A549 (cell line): Measurements from ENCODE around the gene ABCB8. TPM values are rescaled to one million over a fixed set of nuclear protein-coding genes. Genes with fewer than 3 reads are reported as not detected.
"Not testable (repeated sequence)": the region's sequence is repeated elsewhere in the genome, so short reads cannot be mapped to it uniquely, and the experiment has no call there.

Experiments used
- ATAC-seq, 2 experiments: fragments of 200-7000 bp in 1 of 2; fragments of >200 bp in 1 of 2; cut with Nextera tagmentation in 1 of 2; cut with Tn5 transposase in 1 of 2; 3 replicates each; pipeline versions ENCODE4 v1.8.0 to v1.9.1; 2018 to 2020; ENCODE audit warnings: mild to moderate bottlenecking in 1 of 2, moderate library complexity in 1 of 2
- CTCF ChIA-PET: fragments of 300-600 bp; sonication (Branson Sonifier 250); formaldehyde crosslinking; extraction: SDS; loops from one replicate; lab custom pipeline; 2021; ENCODE audit warnings: antibody characterized with exemption, inconsistent platforms; lab: Yijun Ruan, JAX
- POLR2A ChIA-PET: fragments of 350-600 bp; formaldehyde crosslinking; extraction: SDS; loops from one replicate; lab custom pipeline; 2021; ENCODE audit warnings: antibody characterized with exemption, inconsistent platforms; lab: Yijun Ruan, JAX
- DNase-seq, 2 experiments: peaks; one replicate each; pipeline versions ENCODE4 v3.0.0 to v3.0.0-alpha.2; 2011 to 2016; ENCODE audit warnings: low read depth in 1 of 2, low spot score in 1 of 2
- FAIRE-seq: peaks from 2 replicates; lab custom pipeline; 2011; peaks lifted over from hg19 to GRCh38; lab: Jason Lieb, UNC
- H3K27ac ChIP-seq, 2 experiments: fragments of >200 bp; sonication (Bioruptor Twin); formaldehyde crosslinking; 3 replicates each; pipeline ENCODE4 v1.5.1; 2016 to 2017
- H3K4me1 ChIP-seq: fragments of >200 bp; sonication (Bioruptor Twin); formaldehyde crosslinking; 3 replicates; pipeline ENCODE4 v1.6.1; 2016
- H3K4me2 ChIP-seq: fragments of >200 bp; sonication (Bioruptor Twin); formaldehyde crosslinking; 3 replicates; pipeline ENCODE4 v1.6.1; 2016
- H3K4me3 ChIP-seq: fragments of >200 bp; sonication (Bioruptor Twin); formaldehyde crosslinking; 3 replicates; pipeline ENCODE4 v1.5.1; 2016
- H3K9me3 ChIP-seq: fragments of >200 bp; sonication (Bioruptor Twin); formaldehyde crosslinking; 3 replicates; pipeline ENCODE4 v1.6.1; 2016
- BHLHE40 ChIP-seq: IDR thresholded peaks from 2 replicates; pipeline ENCODE4 v1.6.1; 2012; ENCODE audit warnings: low read depth, low read length, inconsistent platforms
- EHMT2 ChIP-seq: fragments of 200-600 bp; sonication (generic); IDR thresholded peaks from 2 replicates; pipeline ENCODE4 v1.6.1; 2016; ENCODE audit warnings: antibody characterized with exemption, low read depth, mild to moderate bottlenecking, moderate library complexity
- FOSB ChIP-seq: fragments of 250-450 bp; sonication (Bioruptor Pico); IDR thresholded peaks from 2 replicates; pipeline ENCODE4 v1.5.0; 2020; ENCODE audit warnings: mild to moderate bottlenecking, moderate library complexity
- FOSL2 ChIP-seq, 2 experiments: fragments of 450-650 bp in 1 of 2; fragments of >200 bp in 1 of 2; sonication (Bioruptor Twin) in 1 of 2; formaldehyde crosslinking; IDR thresholded peaks; 2 replicates each; pipeline versions ENCODE4 v1.5.0 to v1.6.1; 2016 to 2020; ENCODE audit warnings: mild to moderate bottlenecking in 1 of 2, moderate library complexity in 1 of 2
- HEYL ChIP-seq: fragments of 250-450 bp; sonication (Bioruptor Pico); IDR thresholded peaks from 2 replicates; pipeline ENCODE4 v1.8.0; 2021; ENCODE audit warnings: mild to moderate bottlenecking, moderate library complexity
- HOXB13 ChIP-seq: fragments of 250-450 bp; sonication (Bioruptor Pico); IDR thresholded peaks from 2 replicates; pipeline ENCODE4 v1.5.0; 2020; ENCODE audit warnings: low read depth, mild to moderate bottlenecking, moderate library complexity
- HOXB5 ChIP-seq: fragments of 250-450 bp; sonication (Bioruptor Pico); IDR thresholded peaks from 2 replicates; pipeline ENCODE4 v1.5.0; 2020; ENCODE audit warnings: mild to moderate bottlenecking, moderate library complexity
- JUNB ChIP-seq: fragments of >200 bp; sonication (Bioruptor Twin); formaldehyde crosslinking; IDR thresholded peaks from 2 replicates; pipeline ENCODE4 v1.6.1; 2016
- KDM5A ChIP-seq: fragments of 200-600 bp; sonication (generic); IDR thresholded peaks from 2 replicates; pipeline ENCODE4 v1.6.1; 2016; ENCODE audit warnings: antibody characterized with exemption, mild to moderate bottlenecking
- MYC ChIP-seq: IDR thresholded peaks from 2 replicates; pipeline ENCODE4 v1.6.1; 2012; ENCODE audit warnings: mild to moderate bottlenecking, inconsistent platforms, low read length, improper control_type of control experiment, borderline replicate concordance
- PHF8 ChIP-seq: fragments of 200-600 bp; sonication (generic); IDR thresholded peaks from 2 replicates; pipeline ENCODE4 v1.6.1; 2016; ENCODE audit warnings: low read depth, mild to moderate bottlenecking, antibody characterized with exemption, moderate library complexity, borderline replicate concordance
- RAD21 ChIP-seq, 2 experiments: fragments of >200 bp in 1 of 2; sonication (Bioruptor Twin) in 1 of 2; formaldehyde crosslinking in 1 of 2; IDR thresholded peaks in 1 of 2; conservative IDR thresholded peaks in 1 of 2; 2 replicates in 1 of 2; 3 replicates in 1 of 2; pipeline ENCODE4 v1.6.1; 2012 to 2018; ENCODE audit warnings: inconsistent platforms in 1 of 2
- RNF2 ChIP-seq: fragments of 200-600 bp; sonication (generic); IDR thresholded peaks from 2 replicates; pipeline ENCODE4 v1.6.1; 2016; ENCODE audit warnings: low read depth, mild to moderate bottlenecking, antibody characterized with exemption, moderate library complexity, borderline replicate concordance
- SMC3 ChIP-seq: fragments of >200 bp; sonication (Bioruptor Twin); formaldehyde crosslinking; IDR thresholded peaks from 3 replicates; pipeline ENCODE4 v1.6.1; 2018; ENCODE audit warnings: inconsistent platforms
- SREBF2 ChIP-seq: fragments of 450-650 bp; IDR thresholded peaks from 2 replicates; pipeline ENCODE4 v1.6.1; 2014; ENCODE audit warnings: mild to moderate bottlenecking, moderate library complexity
- WGBS: methylation state at CpG from one replicate; pipeline ENCODE4 v1.1.6; 2017; ENCODE audit errors: missing lambda C conversion rate; 5-methylcytosine and 5-hydroxymethylcytosine counted together
- polyA plus RNA-seq, 4 experiments: library from polyadenylated mRNA; depleted of rRNA in 3 of 4; stranded (reverse); fragments of >200 nt; fragmentation: RNase III in 1 of 4; extraction: RNeasy Plus Mini Kit Qiagen cat#74134 plus additional on column Dnase treatment in 1 of 4; gene quantifications; 2 replicates in 3 of 4; 3 replicates in 1 of 4; pipeline ENCODE4 v1.2.3, GENCODE V29; 2011 to 2017
- TF ChIP-seq, protein P1 (sequence below): fragments of >200 bp; sonication (Bioruptor Twin); formaldehyde crosslinking; IDR thresholded peaks from 3 replicates; pipeline ENCODE4 v1.5.1; 2016
- TF ChIP-seq, protein P2 (sequence below): fragments of 200-600 bp; sonication (generic); IDR thresholded peaks from 2 replicates; pipeline ENCODE4 v1.6.1; 2016; ENCODE audit warnings: antibody characterized with exemption, mild to moderate bottlenecking, moderate library complexity

ABCB8 gene
- polyA plus RNA-seq, 2 of the 4 experiments (the other 2 are of a cell fraction): 19.6 to 41.1 TPM

DNA sequence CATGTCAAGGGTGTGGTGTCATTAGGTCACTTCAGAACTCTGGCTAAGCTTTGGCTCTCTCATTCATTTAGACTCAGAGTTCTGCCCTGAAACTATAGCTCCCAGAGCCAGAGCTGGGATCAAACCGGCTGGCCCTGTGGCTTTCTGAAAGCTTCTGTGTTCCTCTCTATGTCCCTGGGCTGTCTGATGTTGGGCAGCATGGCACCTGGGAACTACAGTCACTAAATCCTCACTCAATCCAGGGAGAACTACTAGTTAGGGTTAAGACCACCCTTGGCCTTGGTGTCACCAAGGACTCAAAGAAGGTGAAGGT is 17.2 kb upstream of the ABCB8 start:
- FAIRE-seq: no peak
- CTCF ChIA-PET: interaction anchor here (0.7 to 4.6 kb wide), 11 partner anchors 8 to 113 kb away, joined by 3 to 36 read pairs (median 4); no protein-coding TSS in a partner anchor

DNA sequence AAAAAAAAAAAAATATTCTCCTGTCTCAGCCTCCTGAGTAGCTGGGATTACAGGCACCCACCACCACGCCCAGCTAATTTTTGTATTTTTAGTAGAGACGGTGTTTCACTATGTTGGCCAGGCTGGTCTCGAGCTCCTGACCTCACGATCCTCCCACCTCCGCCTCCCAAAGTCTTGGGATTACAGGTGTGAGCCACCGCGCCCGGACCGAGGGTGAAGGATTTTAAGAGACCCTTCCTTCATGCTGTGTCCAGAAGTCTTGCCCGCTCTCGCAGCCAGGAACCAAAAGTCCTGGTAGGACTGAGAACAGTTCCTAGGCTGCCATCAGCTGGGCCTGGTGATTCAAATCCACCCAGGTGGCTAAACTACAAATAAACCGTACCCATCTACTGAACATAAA is 16.6 kb upstream of the ABCB8 start:
- H3K4me1 ChIP-seq: peaks cover 23% of the 10 kb centered on the region; the same call in 1 of the 3 replicates
- H3K9me3 ChIP-seq, H3K4me3 ChIP-seq, H3K27ac ChIP-seq, DNase-seq, H3K4me2 ChIP-seq, ATAC-seq, FAIRE-seq, POLR2A ChIA-PET: not testable (repeated sequence)
- 89% methylated on average over 12 of the region's 12 CpGs for WGBS
- CTCF ChIA-PET: interaction anchor here (0.7 to 4.6 kb wide), 12 partner anchors 9 to 112 kb away, joined by 3 to 36 read pairs (median 4); no protein-coding TSS in a partner anchor

More for the DNA sequence above, 17.2 kb upstream of the ABCB8 start:
- POLR2A ChIA-PET: no interaction called here
- WGBS: 67% methylated on average over 1 of the region's 1 CpG
- H3K4me2 ChIP-seq: no peak overlapping the region
- no peaks in the 10 kb centered on the region for H3K9me3 ChIP-seq
- ATAC-seq: no peak
- H3K4me1 ChIP-seq: peaks cover 23% of the 10 kb centered on the region; the same call in 1 of the 3 replicates
- peak overlapping the region in 1 of 2 experiments; percentile 15; a peak in 2 of 6 replicates for H3K27ac ChIP-seq
- TF ChIP-seq SREBF2 (no peak), FOSL2 (IDR thresholded peaks at IDR 0.05) (no peak), FOSL2 (CRISPR knock-in tag; IDR thresholded peaks at IDR 0.05) (no peak), PHF8 (no peak), MYC (no peak), JUNB (no peak), RNF2 (no peak), HOXB13 (CRISPR knock-in tag) (no peak), HEYL (CRISPR knock-in tag) (no peak), KDM5A (no peak)
- TF ChIP-seq, protein P1, sequence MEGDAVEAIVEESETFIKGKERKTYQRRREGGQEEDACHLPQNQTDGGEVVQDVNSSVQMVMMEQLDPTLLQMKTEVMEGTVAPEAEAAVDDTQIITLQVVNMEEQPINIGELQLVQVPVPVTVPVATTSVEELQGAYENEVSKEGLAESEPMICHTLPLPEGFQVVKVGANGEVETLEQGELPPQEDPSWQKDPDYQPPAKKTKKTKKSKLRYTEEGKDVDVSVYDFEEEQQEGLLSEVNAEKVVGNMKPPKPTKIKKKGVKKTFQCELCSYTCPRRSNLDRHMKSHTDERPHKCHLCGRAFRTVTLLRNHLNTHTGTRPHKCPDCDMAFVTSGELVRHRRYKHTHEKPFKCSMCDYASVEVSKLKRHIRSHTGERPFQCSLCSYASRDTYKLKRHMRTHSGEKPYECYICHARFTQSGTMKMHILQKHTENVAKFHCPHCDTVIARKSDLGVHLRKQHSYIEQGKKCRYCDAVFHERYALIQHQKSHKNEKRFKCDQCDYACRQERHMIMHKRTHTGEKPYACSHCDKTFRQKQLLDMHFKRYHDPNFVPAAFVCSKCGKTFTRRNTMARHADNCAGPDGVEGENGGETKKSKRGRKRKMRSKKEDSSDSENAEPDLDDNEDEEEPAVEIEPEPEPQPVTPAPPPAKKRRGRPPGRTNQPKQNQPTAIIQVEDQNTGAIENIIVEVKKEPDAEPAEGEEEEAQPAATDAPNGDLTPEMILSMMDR: no peak
- TF ChIP-seq, all 56 proteins: peak for 0
- H3K4me3 ChIP-seq: no peak overlapping the region
- DNase-seq: no peak

DNA sequence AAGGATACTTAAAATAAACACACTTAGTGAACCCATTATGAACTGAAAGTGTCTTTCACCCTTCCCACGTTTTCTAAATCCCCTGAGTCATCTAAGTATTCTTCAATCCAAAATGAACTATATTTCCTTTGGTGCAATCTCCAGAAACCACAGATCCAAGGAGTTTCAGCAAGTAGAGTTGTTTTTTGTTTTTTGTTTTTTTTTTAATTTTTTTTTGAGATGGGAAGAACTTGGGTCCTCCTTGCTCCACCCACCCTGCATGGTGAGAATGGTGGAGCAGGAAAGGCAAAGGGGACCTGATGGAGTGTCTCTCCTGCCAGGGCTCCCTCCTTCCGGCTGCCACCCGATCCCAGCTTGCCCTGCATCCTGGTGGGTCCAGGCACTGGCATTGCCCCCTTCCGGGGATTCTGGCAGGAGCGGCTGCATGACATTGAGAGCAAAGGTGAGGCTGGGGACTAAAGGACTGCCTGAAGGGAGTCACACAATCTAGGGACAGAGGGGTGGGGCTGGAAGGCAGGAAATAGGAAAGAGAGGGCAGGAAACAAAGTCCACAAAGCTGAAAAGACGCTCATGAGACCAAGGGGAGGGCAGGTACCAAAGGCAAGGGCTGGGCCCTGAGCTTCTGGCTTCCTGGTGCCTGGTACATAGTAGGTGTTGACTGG is 16.1 kb upstream of the ABCB8 start:
- Histone ChIP-seq H3K4me1 (peaks cover 23% of the 10 kb centered on the region; the same call in 1 of the 3 replicates), H3K9me3 (no peaks in the 10 kb centered on the region), H3K27ac (no peak overlapping the region), H3K4me3 (no peak overlapping the region), H3K4me2 (peak overlapping the region; percentile 23; the same call in 1 of the 3 replicates)
- TF ChIP-seq HOXB13 (CRISPR knock-in tag) (no peak), JUNB (no peak)
- no peak for DNase-seq
- CTCF ChIA-PET: interaction anchor here (0.6 to 4.6 kb wide), 23 partner anchors 9 to 114 kb away, joined by 3 to 36 read pairs (median 4); partner anchors contain the start of genes ATG9B and TMUB1
- POLR2A ChIA-PET: no interaction called here
- ATAC-seq: no peak
- FAIRE-seq: no peak
- 62% methylated on average over 6 of the region's 6 CpGs for WGBS

DNA sequence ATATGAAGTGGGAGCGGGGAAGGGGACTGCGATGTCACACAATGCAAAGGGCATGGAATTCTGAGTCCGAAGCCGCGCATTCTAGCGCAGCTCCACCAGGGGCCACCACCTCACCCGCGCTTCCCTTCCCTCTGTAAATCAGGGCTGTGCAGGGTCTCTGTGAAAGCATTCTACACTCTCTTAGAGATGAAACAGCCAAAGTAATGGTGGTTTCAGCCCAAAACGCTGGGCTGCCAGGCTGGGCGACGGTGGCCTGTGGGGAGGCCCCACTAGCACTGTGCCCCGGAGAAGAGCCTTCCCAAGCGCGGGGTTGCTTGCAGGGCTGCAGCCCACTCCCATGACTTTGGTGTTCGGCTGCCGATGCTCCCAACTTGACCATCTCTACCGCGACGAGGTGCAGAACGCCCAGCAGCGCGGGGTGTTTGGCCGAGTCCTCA is 15.3 kb upstream of the ABCB8 start:
- no peak overlapping the region for H3K27ac ChIP-seq
- 62% methylated on average over 22 of the region's 23 CpGs for WGBS
- DNase-seq (peak; percentile 54 to 74), FAIRE-seq (no peak), ATAC-seq (peak; percentile 59 to 81; a peak in 5 of 6 replicates)
- H3K4me3 ChIP-seq: no peak overlapping the region
- H3K9me3 ChIP-seq: no peaks in the 10 kb centered on the region
- CTCF ChIA-PET: interaction anchor here (0.6 to 2.3 kb wide), 17 partner anchors 9 to 115 kb away, joined by 3 to 12 read pairs (median 4); partner anchors contain the start of genes ATG9B and TMUB1
- peak; percentile 46; the same call in 2 of the 3 replicates for TF ChIP-seq SMC3
- no peak for TF ChIP-seq HOXB5 (CRISPR knock-in tag)
- no peak for TF ChIP-seq EHMT2
- TF ChIP-seq RAD21 (conservative IDR thresholded peaks at IDR 0.05 in 1 of 2, IDR thresholded peaks at IDR 0.05 in 1 of 2): peak; percentile 31 to 57; a peak in 3 of 5 replicates
- TF ChIP-seq, protein P1: peak; percentile 52
- no peak for TF ChIP-seq FOSB (CRISPR knock-in tag)
- no peak for TF ChIP-seq BHLHE40
- TF ChIP-seq, protein P2, sequence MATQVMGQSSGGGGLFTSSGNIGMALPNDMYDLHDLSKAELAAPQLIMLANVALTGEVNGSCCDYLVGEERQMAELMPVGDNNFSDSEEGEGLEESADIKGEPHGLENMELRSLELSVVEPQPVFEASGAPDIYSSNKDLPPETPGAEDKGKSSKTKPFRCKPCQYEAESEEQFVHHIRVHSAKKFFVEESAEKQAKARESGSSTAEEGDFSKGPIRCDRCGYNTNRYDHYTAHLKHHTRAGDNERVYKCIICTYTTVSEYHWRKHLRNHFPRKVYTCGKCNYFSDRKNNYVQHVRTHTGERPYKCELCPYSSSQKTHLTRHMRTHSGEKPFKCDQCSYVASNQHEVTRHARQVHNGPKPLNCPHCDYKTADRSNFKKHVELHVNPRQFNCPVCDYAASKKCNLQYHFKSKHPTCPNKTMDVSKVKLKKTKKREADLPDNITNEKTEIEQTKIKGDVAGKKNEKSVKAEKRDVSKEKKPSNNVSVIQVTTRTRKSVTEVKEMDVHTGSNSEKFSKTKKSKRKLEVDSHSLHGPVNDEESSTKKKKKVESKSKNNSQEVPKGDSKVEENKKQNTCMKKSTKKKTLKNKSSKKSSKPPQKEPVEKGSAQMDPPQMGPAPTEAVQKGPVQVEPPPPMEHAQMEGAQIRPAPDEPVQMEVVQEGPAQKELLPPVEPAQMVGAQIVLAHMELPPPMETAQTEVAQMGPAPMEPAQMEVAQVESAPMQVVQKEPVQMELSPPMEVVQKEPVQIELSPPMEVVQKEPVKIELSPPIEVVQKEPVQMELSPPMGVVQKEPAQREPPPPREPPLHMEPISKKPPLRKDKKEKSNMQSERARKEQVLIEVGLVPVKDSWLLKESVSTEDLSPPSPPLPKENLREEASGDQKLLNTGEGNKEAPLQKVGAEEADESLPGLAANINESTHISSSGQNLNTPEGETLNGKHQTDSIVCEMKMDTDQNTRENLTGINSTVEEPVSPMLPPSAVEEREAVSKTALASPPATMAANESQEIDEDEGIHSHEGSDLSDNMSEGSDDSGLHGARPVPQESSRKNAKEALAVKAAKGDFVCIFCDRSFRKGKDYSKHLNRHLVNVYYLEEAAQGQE: no peak
- peak overlapping the region; percentile 23; the same call in 1 of the 3 replicates for H3K4me2 ChIP-seq
- POLR2A ChIA-PET: no interaction called here
- H3K4me1 ChIP-seq: peaks cover 23% of the 10 kb centered on the region; the same call in 1 of the 3 replicates
